Measurements from ENCODE around the gene ABCB10.
A peak's percentile ranks its signal among the peaks of the same experiment; 100 is the strongest.
"Not testable (repeated sequence)": the region's sequence is repeated elsewhere in the genome, so short reads cannot be mapped to it uniquely, and the experiment has no call there.

ABCB10 gene

GRCh38 chr1:229570891-229571516, 12.5 kb upstream of the ABCB10 start:
- no peak for DNase-seq

- DNase-seq, result no peak
Measured at GRCh38 chr1:229570305-229570704, 11.8 kb upstream of the ABCB10 start.

GRCh38 chr1:229567109-229567868, 8.8 kb upstream of the ABCB10 start:
- no peak for DNase-seq

GRCh38 chr1:229563701-229564100, 5.2 kb upstream of the ABCB10 start:
- no peak for DNase-seq

GRCh38 chr1:229563241-229563640, 4.7 kb upstream of the ABCB10 start:
- no peak for DNase-seq

GRCh38 chr1:229562686-229563085, 4.2 kb upstream of the ABCB10 start:
- no peak for DNase-seq

GRCh38 chr1:229561141-229561540, 2.6 kb upstream of the ABCB10 start:
- DNase-seq, result no peak

GRCh38 chr1:229560124-229560523, 1.6 kb upstream of the ABCB10 start:
- DNase-seq, result not testable (repeated sequence)

- DNase-seq, result not testable (repeated sequence)
Measured at GRCh38 chr1:229559336-229559801, 862 bp upstream of the ABCB10 start.

GRCh38 chr1:229557913-229558414, 543 bp downstream of the ABCB10 start:
- DNase-seq, result peak in 3 of 4 experiments; percentile 5 to 13 (median 6)

- DNase-seq, result no peak
Measured at GRCh38 chr1:229557200-229557850, 1.2 kb downstream of the ABCB10 start.

GRCh38 chr1:229554886-229555621, 3.5 kb downstream of the ABCB10 start:
- DNase-seq, result no peak

- no peak for DNase-seq
Measured at GRCh38 chr1:229553621-229554130, 4.8 kb downstream of the ABCB10 start.

- DNase-seq, result no peak
Measured at GRCh38 chr1:229552732-229553131, 5.8 kb downstream of the ABCB10 start.

- DNase-seq, result no peak
Measured at GRCh38 chr1:229550812-229551567, 7.5 kb downstream of the ABCB10 start.

GRCh38 chr1:229547542-229547941, 11.0 kb downstream of the ABCB10 start:
- no peak for DNase-seq

GRCh38 chr1:229544587-229544986, 13.9 kb downstream of the ABCB10 start:
- DNase-seq, result no peak

GRCh38 chr1:229539863-229540506, 18.5 kb downstream of the ABCB10 start:
- DNase-seq, result no peak

GRCh38 chr1:229538945-229539344, 19.6 kb downstream of the ABCB10 start:
- DNase-seq, result no peak

GRCh38 chr1:229537894-229538293, 20.6 kb downstream of the ABCB10 start:
- DNase-seq, result no peak

- no peak for DNase-seq
Measured at GRCh38 chr1:229536982-229537381, 21.5 kb downstream of the ABCB10 start.

Measured in activated CD4-positive, CD25-positive, alpha-beta regulatory T cell (primary cell).